Measurements from ENCODE around the gene KIF16B.

DNA sequence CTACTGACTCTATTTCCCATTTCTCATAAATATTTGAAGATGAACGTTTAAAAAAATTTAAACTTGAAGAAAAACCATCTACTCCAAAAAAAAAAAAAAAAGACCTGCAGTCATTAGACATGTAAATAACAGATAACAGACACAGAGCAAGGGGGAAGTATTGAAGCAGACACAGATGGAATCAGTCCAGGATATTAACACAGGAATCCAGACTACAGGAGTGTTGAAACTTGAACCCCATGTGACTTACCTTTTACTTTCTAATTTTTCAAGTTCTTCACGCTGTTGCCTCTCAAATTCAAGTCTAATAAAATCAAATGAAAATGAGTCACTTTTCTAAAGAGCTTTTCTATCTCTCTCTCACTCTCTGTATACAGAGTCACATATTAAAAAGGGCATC lies 191.8 kb downstream of the KIF16B start:
- TF ChIP-seq, protein P1, sequence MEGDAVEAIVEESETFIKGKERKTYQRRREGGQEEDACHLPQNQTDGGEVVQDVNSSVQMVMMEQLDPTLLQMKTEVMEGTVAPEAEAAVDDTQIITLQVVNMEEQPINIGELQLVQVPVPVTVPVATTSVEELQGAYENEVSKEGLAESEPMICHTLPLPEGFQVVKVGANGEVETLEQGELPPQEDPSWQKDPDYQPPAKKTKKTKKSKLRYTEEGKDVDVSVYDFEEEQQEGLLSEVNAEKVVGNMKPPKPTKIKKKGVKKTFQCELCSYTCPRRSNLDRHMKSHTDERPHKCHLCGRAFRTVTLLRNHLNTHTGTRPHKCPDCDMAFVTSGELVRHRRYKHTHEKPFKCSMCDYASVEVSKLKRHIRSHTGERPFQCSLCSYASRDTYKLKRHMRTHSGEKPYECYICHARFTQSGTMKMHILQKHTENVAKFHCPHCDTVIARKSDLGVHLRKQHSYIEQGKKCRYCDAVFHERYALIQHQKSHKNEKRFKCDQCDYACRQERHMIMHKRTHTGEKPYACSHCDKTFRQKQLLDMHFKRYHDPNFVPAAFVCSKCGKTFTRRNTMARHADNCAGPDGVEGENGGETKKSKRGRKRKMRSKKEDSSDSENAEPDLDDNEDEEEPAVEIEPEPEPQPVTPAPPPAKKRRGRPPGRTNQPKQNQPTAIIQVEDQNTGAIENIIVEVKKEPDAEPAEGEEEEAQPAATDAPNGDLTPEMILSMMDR (IDR thresholded peaks at IDR 0.05) = no peak
- TF ChIP-seq POLR2A (IDR thresholded peaks at IDR 0.05) = no peak
- no peak for TF ChIP-seq EP300 (IDR thresholded peaks at IDR 0.05)
- no peak for TF ChIP-seq POLR2AphosphoS5 (IDR thresholded peaks at IDR 0.05)

Data from stomach (tissue), 4 donors.